Measurements from ENCODE around the gene CDC73. TPM values are rescaled to one million over a fixed set of nuclear protein-coding genes. Genes with fewer than 3 reads are reported as not detected.

CDC73 gene
- total and polyA plus RNA-seq, 2 experiments from 2014 or later = 25.6 to 45.8 TPM

- Histone ChIP-seq H3K27ac (no peak overlapping the region), H3K4me3 (no peak overlapping the region), H3K36me3 (no peaks in the 10 kb centered on the region), H3K4me1 (ENCODE audit: low read depth) (peaks cover 6% of the 10 kb centered on the region), H3K9me3 (ENCODE audit: low read depth) (no peaks in the 10 kb centered on the region), H3K27me3 (no peaks in the 10 kb centered on the region)
- DNase-seq (ENCODE audit: low read depth in 1 of 2, low spot score in 1 of 2) = no peak
- TF ChIP-seq CTCF (IDR thresholded peaks at IDR 0.05; ENCODE audit: low read depth, low read length) = no peak
Observed at GRCh38 chr1:193176788-193177187, 55.0 kb downstream of the CDC73 start.

GRCh38 chr1:193179094-193179493 is 57.3 kb downstream of the CDC73 start:
- Histone ChIP-seq H3K9me3 (ENCODE audit: low read depth) (no peaks in the 10 kb centered on the region), H3K4me3 (no peak overlapping the region), H3K4me1 (ENCODE audit: low read depth) (peaks cover 13% of the 10 kb centered on the region), H3K27me3 (no peaks in the 10 kb centered on the region), H3K27ac (no peak overlapping the region), H3K36me3 (no peaks in the 10 kb centered on the region)
- no peak for TF ChIP-seq CTCF (IDR thresholded peaks at IDR 0.05; ENCODE audit: low read depth, low read length)
- no peak for DNase-seq (ENCODE audit: low read depth in 1 of 2, low spot score in 1 of 2)

GRCh38 chr1:193181536-193181935 is 59.7 kb downstream of the CDC73 start:
- Histone ChIP-seq H3K27ac (peak overlapping the region; percentile 52), H3K36me3 (no peaks in the 10 kb centered on the region), H3K27me3 (no peaks in the 10 kb centered on the region), H3K4me1 (ENCODE audit: low read depth) (peaks cover 30% of the 10 kb centered on the region), H3K4me3 (no peak overlapping the region), H3K9me3 (ENCODE audit: low read depth) (no peaks in the 10 kb centered on the region)
- TF ChIP-seq CTCF (IDR thresholded peaks at IDR 0.05; ENCODE audit: low read depth, low read length) = no peak
- DNase-seq (ENCODE audit: low read depth in 1 of 2, low spot score in 1 of 2) = no peak

GRCh38 chr1:193181985-193182384 is 60.2 kb downstream of the CDC73 start:
- no peak for TF ChIP-seq CTCF (IDR thresholded peaks at IDR 0.05; ENCODE audit: low read depth, low read length)
- no peaks in the 10 kb centered on the region for H3K36me3 ChIP-seq
- peak overlapping the region; percentile 4 for H3K27ac ChIP-seq

GRCh38 chr1:193183019-193183627 is 61.3 kb downstream of the CDC73 start:
- no peaks in the 10 kb centered on the region for H3K27me3 ChIP-seq
- H3K4me3 ChIP-seq = peak overlapping the region; percentile 12
- DNase-seq (ENCODE audit: low read depth in 1 of 2, low spot score in 1 of 2) = peak; percentile 69 to 74
- H3K9me3 ChIP-seq (ENCODE audit: low read depth) = no peaks in the 10 kb centered on the region
- H3K36me3 ChIP-seq = no peaks in the 10 kb centered on the region
- peaks cover 37% of the 10 kb centered on the region for H3K4me1 ChIP-seq (ENCODE audit: low read depth)
- H3K27ac ChIP-seq = peak overlapping the region; percentile 2
- peak; percentile 78 for TF ChIP-seq CTCF (IDR thresholded peaks at IDR 0.05; ENCODE audit: low read depth, low read length)

More at GRCh38 chr1:193181985-193182384, 60.2 kb downstream of the CDC73 start:
- Histone ChIP-seq H3K9me3 (ENCODE audit: low read depth) (no peaks in the 10 kb centered on the region), H3K27me3 (no peaks in the 10 kb centered on the region), H3K4me1 (ENCODE audit: low read depth) (peaks cover 34% of the 10 kb centered on the region), H3K4me3 (no peak overlapping the region)
- no peak for DNase-seq (ENCODE audit: low read depth in 1 of 2, low spot score in 1 of 2)

Measured in cardiac muscle cell (in vitro differentiated cells and primary cell).